Mucosa of descending colon (tissue), 3 donors: ENCODE data around the gene SPPL2A. TPM values are rescaled to one million over a fixed set of nuclear protein-coding genes. Genes with fewer than 3 reads are reported as not detected.
"Not testable (repeated sequence)": the region's sequence is repeated elsewhere in the genome, so short reads cannot be mapped to it uniquely, and the experiment has no call there.

Experiments
- ATAC-seq: fragments of 200-7000 bp; cut with Tn5 transposase; one replicate; pipeline ENCODE4 v1.9.1; 2020; ENCODE audit warnings: mild to moderate bottlenecking, moderate library complexity
- DNase-seq, 3 donors: peaks; one replicate each; pipeline ENCODE4 v3.0.0-alpha.2; 2020
- H3K36me3 ChIP-seq: fragments of 200-600 bp; one replicate; pipeline ENCODE4 v1.8.0; 2021; ENCODE audit warnings: low read depth, mild to moderate bottlenecking
- H3K4me1 ChIP-seq: fragments of 200-600 bp; one replicate; pipeline ENCODE4 v1.8.0; 2021; ENCODE audit warnings: low read depth, mild to moderate bottlenecking
- H3K4me3 ChIP-seq: fragments of 200-600 bp; one replicate; pipeline ENCODE4 v1.8.0; 2021; ENCODE audit warnings: mild to moderate bottlenecking
- H3K9me3 ChIP-seq: fragments of 200-600 bp; one replicate; pipeline ENCODE4 v1.8.0; 2021; ENCODE audit warnings: mild to moderate bottlenecking
- CTCF ChIP-seq: fragments of 200-600 bp; IDR thresholded peaks from one replicate; pipeline ENCODE4 v1.8.0; 2022; ENCODE audit warnings: antibody characterized with exemption, mild to moderate bottlenecking
- intact Hi-C, 2 donors: fragments of 100-400 bp; cut with DNase I in 1 of 2; cut with micrococcal nuclease in 1 of 2; formaldehyde crosslinking; loops; one replicate each; pipeline versions ENCODE4 v1.11.0 to v1.11.1; 2022; cut with DNase I, micrococcal nuclease
- long read RNA-seq, 2 donors: library from polyadenylated mRNA; unstranded; transcript quantifications; one replicate each; pipeline ENCODE4 v2.0.0, GENCODE V29; 2019 to 2021
- total RNA-seq, 3 donors: library from RNA; stranded (reverse); fragmentation: NEBNext Ultra II Directional in 2 of 3; extraction: Animal tissue kit (Norgen Biotek cat#: 25700) in 2 of 3; gene quantifications; one replicate each; pipeline versions ENCODE4 v1.2.1 to v1.2.4, GENCODE V29; 2021 to 2023
- donor health status: DM: no; HTN: no; CAD: no; lungs with moderate emphysema.
- donor health status: DM: no; HTN: no; CAD: no.
- donor health status: DM: no; HTN: yes; CAD: no.

SPPL2A gene
- 100 to 1,000 TPM; 167 to 341 (median 287) TPM for total RNA-seq
- long read RNA-seq, donor 1, full-length matches to known transcripts, result 47 of 75 reads
- long read RNA-seq, donor 1, partial matches to known transcripts, result 2 of 75 reads
- long read RNA-seq, donor 1, other reads (novel, unspliced or antisense), result 26 of 75 reads
- long read RNA-seq, donor 2, full-length matches to known transcripts, result 71 of 136 reads
- long read RNA-seq, donor 2, partial matches to known transcripts, result 10 of 136 reads
- long read RNA-seq, donor 2, other reads (novel, unspliced or antisense), result 55 of 136 reads

- no peaks in the 10 kb centered on the region for H3K9me3 ChIP-seq
- peak; percentile 87 to 93 (median 90) for DNase-seq
- peaks cover 25% of the 10 kb centered on the region for H3K4me1 ChIP-seq
- ATAC-seq, result peak; percentile 91
- intact Hi-C loops, result no loop called here
- H3K36me3 ChIP-seq, result no peaks in the 10 kb centered on the region
- no peak for TF ChIP-seq CTCF
- H3K4me3 ChIP-seq, result peak within 1 kb of the TSS; percentile 83
These were observed at the start of gene SPPL2A for GRCh38 chr15:50765195-50765967. SPPL2A (minus strand) TSS chr15:50765706; CDS start chr15:50765533, 173 bp downstream.

GRCh38 chr15:50814634-50815033 lies 49.1 kb upstream of the SPPL2A start:
- Histone ChIP-seq H3K4me3 (no peak overlapping the region), H3K36me3 (no peaks in the 10 kb centered on the region), H3K4me1 (no peaks in the 10 kb centered on the region), H3K9me3 (no peaks in the 10 kb centered on the region)
- intact Hi-C loops, result no loop called here
- TF ChIP-seq CTCF, result no peak
- DNase-seq (no peak), ATAC-seq (no peak)

- no peaks in the 10 kb centered on the region for H3K4me1 ChIP-seq
- no peaks in the 10 kb centered on the region for H3K36me3 ChIP-seq
- intact Hi-C loops, result no loop called here
- no peaks in the 10 kb centered on the region for H3K9me3 ChIP-seq
- no peak for ATAC-seq
- no peak overlapping the region for H3K4me3 ChIP-seq
- DNase-seq, result no peak
- TF ChIP-seq CTCF, result no peak
These were observed 48.4 kb upstream of the SPPL2A start for GRCh38 chr15:50813865-50814264.

- Histone ChIP-seq H3K9me3 (no peaks in the 10 kb centered on the region), H3K4me3 (no peak overlapping the region)
- no peak for ATAC-seq
These were observed 47.6 kb upstream of the SPPL2A start for GRCh38 chr15:50813089-50813488.

GRCh38 chr15:50812181-50812506 lies 46.6 kb upstream of the SPPL2A start:
- intact Hi-C loops, H3K9me3 ChIP-seq, ATAC-seq, DNase-seq, H3K36me3 ChIP-seq, H3K4me3 ChIP-seq, H3K4me1 ChIP-seq: not testable (repeated sequence)

More at GRCh38 chr15:50813089-50813488, 47.6 kb upstream of the SPPL2A start:
- TF ChIP-seq CTCF, result no peak
- no peaks in the 10 kb centered on the region for H3K36me3 ChIP-seq
- H3K4me1 ChIP-seq, result no peaks in the 10 kb centered on the region
- DNase-seq, result no peak
- intact Hi-C loops, result no loop called here

- intact Hi-C loops, H3K4me1 ChIP-seq, H3K4me3 ChIP-seq, H3K36me3 ChIP-seq, ATAC-seq, H3K9me3 ChIP-seq: not testable (repeated sequence)
- DNase-seq, result peak in 2 of 3 donors; percentile 40 to 73
These were observed 46.1 kb upstream of the SPPL2A start for GRCh38 chr15:50811461-50812180.
